Measurements from ENCODE around the gene TRIL. TPM values are rescaled to one million over a fixed set of nuclear protein-coding genes. Genes with fewer than 3 reads are reported as not detected.
A peak's percentile ranks its signal among the peaks of the same experiment; 100 is the strongest.

The TRIL gene
- total and polyA plus RNA-seq, 4 donors: 0.13 to 7.0 (median 0.79) TPM

DNA sequence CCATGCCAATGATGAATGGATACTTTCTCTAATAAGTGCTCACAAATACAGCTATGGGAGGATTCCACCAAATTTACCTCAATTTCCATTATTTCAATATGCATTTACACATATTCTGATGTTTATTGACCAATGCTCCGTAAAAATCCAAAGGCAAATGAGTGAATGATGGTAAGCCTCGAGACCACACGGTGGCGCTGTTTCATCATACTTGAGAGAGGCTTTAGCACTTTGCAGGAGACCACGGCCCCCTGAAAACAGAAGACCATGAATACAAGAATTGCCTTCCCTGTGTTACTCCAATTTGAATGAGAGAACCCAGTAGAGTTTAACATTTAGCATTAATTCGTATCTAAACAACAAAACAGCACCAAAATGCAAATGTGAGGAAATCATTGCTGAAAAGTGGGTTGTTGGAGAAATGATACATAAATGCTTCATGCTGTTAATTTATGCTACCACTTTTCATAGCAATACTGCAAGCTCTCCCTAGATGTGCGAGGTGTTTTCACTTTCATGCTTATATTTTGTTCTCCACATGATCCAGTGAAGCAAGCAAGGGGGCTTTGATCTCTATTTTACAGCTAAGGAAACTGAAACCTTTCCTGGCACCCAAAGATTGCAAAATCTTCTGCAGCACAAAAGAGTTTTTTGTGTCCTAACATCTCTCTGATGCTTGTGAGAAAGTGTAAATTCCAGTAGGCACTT is 35.4 kb downstream of the TRIL start:
- Histone ChIP-seq H3K36me3 (ENCODE audit: control insufficient read depth in 1 of 2, insufficient read depth in 2 of 2, low read length in 1 of 2) (no peaks in the 10 kb centered on the region), H3K27ac (ENCODE audit: low read depth in 1 of 2, low read length in 2 of 2) (no peak overlapping the region), H3K9me3 (ENCODE audit: control insufficient read depth, low read length) (no peaks in the 10 kb centered on the region), H3K4me1 (ENCODE audit: control insufficient read depth in 1 of 2, insufficient read depth in 2 of 2, low read length in 2 of 2) (no peaks in the 10 kb centered on the region), H3K4me3 (ENCODE audit: low read length in 2 of 2) (no peak overlapping the region), H3K27me3 (ENCODE audit: control insufficient read depth in 1 of 2, insufficient read depth in 2 of 2, low read length in 1 of 2) (no peaks in the 10 kb centered on the region)
- DNase-seq (peak; percentile 70 to 88), ATAC-seq (ENCODE audit: low FRiP score) (peak; percentile 83)
- intact Hi-C loops (cut with DNase I): loop anchor here in 1 of 2 donors (2.0 kb wide), 1 partner anchor 184 kb away; no protein-coding TSS in a partner anchor
- 7 to 8% methylated on average over 7 of the region's 7 CpGs for WGBS, 2 donors

DNA sequence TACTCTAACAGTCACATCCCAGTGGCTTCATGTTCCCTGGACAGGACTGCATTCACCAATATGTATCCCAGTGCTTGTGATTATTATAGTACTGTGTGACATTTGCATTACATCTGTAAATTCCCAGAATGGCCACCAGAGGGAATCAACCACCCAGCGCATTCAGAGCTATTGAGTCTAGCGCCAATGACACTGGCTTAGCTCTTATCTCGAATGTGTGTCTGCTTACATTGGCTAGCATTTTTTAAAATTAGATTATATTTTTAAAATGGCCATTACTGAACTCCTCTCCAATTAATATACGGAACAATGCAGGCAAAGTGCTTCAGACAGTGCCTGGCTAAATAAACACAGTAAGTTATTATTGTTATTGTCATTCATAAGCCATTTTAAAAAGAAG is 36.3 kb downstream of the TRIL start:
- intact Hi-C loops (cut with DNase I): loop anchor here (2.0 kb wide), 2 partner anchors 185 to 487 kb away; no protein-coding TSS in a partner anchor
- no peak for DNase-seq
- H3K4me1 ChIP-seq (ENCODE audit: control insufficient read depth in 1 of 2, insufficient read depth in 2 of 2, low read length in 2 of 2): no peaks in the 10 kb centered on the region

DNA sequence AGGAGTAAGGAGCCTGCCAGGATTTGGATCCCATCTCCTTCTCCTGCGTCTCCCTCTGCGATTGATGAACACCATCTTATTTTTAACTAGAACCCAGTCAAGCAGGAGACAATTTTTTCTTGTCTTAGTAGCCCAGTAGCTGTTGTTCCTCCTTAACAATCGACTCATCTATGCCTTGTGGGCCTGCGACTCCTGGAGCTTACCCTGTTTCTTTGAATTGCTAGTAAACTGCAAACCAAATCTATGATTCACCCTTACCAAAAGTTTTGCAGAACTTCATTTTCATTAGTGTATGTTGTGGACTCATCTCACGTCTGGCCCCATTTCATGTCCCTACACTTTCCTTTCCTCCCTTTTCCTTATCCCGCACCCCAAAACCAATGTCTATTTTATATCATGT is 37.7 kb downstream of the TRIL start:
- Histone ChIP-seq H3K4me3 (ENCODE audit: low read length in 2 of 2) (no peak overlapping the region), H3K4me1 (ENCODE audit: control insufficient read depth in 1 of 2, insufficient read depth in 2 of 2, low read length in 2 of 2) (no peaks in the 10 kb centered on the region), H3K27me3 (ENCODE audit: control insufficient read depth in 1 of 2, insufficient read depth in 2 of 2, low read length in 1 of 2) (no peaks in the 10 kb centered on the region), H3K36me3 (ENCODE audit: control insufficient read depth in 1 of 2, insufficient read depth in 2 of 2, low read length in 1 of 2) (no peaks in the 10 kb centered on the region), H3K9me3 (ENCODE audit: control insufficient read depth, low read length) (no peaks in the 10 kb centered on the region), H3K27ac (ENCODE audit: low read depth in 1 of 2, low read length in 2 of 2) (no peak overlapping the region)
- ATAC-seq (ENCODE audit: low FRiP score) (no peak), DNase-seq (no peak)
- 91 to 92% methylated on average over 6 of the region's 6 CpGs for WGBS, 2 donors
- intact Hi-C loops (cut with DNase I): loop anchor here in 1 of 2 donors (2.0 kb wide), 1 partner anchor 488 kb away; no protein-coding TSS in a partner anchor

More for the DNA sequence above, 36.3 kb downstream of the TRIL start:
- no peak overlapping the region for H3K4me3 ChIP-seq (ENCODE audit: low read length in 2 of 2)
- H3K36me3 ChIP-seq (ENCODE audit: control insufficient read depth in 1 of 2, insufficient read depth in 2 of 2, low read length in 1 of 2): no peaks in the 10 kb centered on the region
- H3K27ac ChIP-seq (ENCODE audit: low read depth in 1 of 2, low read length in 2 of 2): no peak overlapping the region
- no peaks in the 10 kb centered on the region for H3K9me3 ChIP-seq (ENCODE audit: control insufficient read depth, low read length)
- WGBS, 2 donors: 1 to 3% methylated on average over 4 of the region's 4 CpGs
- no peaks in the 10 kb centered on the region for H3K27me3 ChIP-seq (ENCODE audit: control insufficient read depth in 1 of 2, insufficient read depth in 2 of 2, low read length in 1 of 2)
- ATAC-seq (ENCODE audit: low FRiP score): peak; percentile 91

DNA sequence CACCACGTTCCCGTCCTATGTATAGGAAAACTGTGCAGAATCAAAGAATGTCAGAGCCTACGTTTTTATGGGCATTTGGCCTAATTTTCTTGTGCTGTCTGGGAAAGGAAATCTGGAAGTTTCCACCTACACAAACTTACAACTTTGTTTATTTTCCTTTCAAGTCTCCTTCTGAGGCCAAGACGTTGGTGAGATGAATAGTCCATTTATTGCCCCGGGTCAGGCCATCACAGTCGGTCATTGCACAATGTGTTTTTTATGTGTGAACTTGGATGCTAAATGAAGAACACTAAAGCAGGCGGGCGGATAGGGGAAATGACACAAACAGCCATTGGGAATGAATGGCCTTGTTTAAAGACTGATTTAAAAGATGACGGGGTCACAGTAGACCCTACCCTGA is 38.6 kb downstream of the TRIL start:
- ATAC-seq (ENCODE audit: low FRiP score) (no peak), DNase-seq (no peak)
- Histone ChIP-seq H3K36me3 (ENCODE audit: control insufficient read depth in 1 of 2, insufficient read depth in 2 of 2, low read length in 1 of 2) (no peaks in the 10 kb centered on the region), H3K27me3 (ENCODE audit: control insufficient read depth in 1 of 2, insufficient read depth in 2 of 2, low read length in 1 of 2) (no peaks in the 10 kb centered on the region), H3K4me3 (ENCODE audit: low read length in 2 of 2) (no peak overlapping the region), H3K4me1 (ENCODE audit: control insufficient read depth in 1 of 2, insufficient read depth in 2 of 2, low read length in 2 of 2) (no peaks in the 10 kb centered on the region), H3K27ac (ENCODE audit: low read depth in 1 of 2, low read length in 2 of 2) (no peak overlapping the region), H3K9me3 (ENCODE audit: control insufficient read depth, low read length) (no peaks in the 10 kb centered on the region)
- WGBS, 2 donors: 48 to 51% methylated on average over 9 of the region's 9 CpGs
- intact Hi-C loops (cut with DNase I): no loop called here

DNA sequence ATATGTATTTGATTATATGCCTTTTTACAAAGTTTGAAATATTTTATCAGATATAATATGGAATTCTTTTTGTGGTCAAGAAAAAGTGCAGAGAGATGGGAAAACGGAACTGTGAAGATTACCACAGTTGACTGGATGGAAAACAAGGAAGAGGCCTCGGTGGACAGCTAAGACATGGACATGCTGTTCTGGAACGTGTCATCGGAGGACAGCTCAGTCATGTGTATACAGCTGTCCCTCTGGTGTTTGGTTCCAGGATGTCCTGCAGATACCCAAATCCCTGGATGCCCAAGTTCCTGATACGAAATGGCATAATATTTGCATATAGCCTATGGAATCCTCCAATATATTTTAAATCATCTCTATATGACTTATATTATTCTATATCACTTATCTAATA is 49.4 kb downstream of the TRIL start:
- no peak for ATAC-seq (ENCODE audit: low FRiP score)
- no peak for DNase-seq
- Histone ChIP-seq H3K9me3 (ENCODE audit: control insufficient read depth, low read length) (peaks cover 1% of the 10 kb centered on the region), H3K36me3 (ENCODE audit: control insufficient read depth in 1 of 2, insufficient read depth in 2 of 2, low read length in 1 of 2) (no peaks in the 10 kb centered on the region), H3K27ac (ENCODE audit: low read depth in 1 of 2, low read length in 2 of 2) (no peak overlapping the region), H3K27me3 (ENCODE audit: control insufficient read depth in 1 of 2, insufficient read depth in 2 of 2, low read length in 1 of 2) (no peaks in the 10 kb centered on the region), H3K4me3 (ENCODE audit: low read length in 2 of 2) (no peak overlapping the region), H3K4me1 (ENCODE audit: control insufficient read depth in 1 of 2, insufficient read depth in 2 of 2, low read length in 2 of 2) (no peaks in the 10 kb centered on the region)
- 82 to 83% methylated on average over 5 of the region's 5 CpGs for WGBS, 2 donors
- intact Hi-C loops (cut with DNase I): no loop called here

DNA sequence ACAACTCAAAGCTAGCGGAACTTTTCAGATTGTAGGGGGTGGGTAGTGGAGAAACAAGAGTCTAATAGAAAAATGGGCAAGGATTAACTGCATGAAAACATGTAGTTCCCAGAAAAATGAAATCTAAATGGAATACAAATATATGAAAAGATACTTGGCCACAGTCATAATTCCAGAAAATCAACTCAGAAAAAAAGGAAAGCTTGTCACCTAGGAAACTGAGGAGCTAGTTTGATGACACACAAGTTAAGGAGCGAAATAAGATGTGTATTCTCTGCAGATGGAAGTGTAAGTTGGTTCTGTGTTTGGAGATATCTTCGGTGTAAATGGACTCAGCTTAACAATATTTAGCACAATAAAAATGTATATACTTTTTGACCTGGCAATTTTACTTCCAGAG is 52.7 kb downstream of the TRIL start:
- intact Hi-C loops (cut with DNase I): no loop called here
- no peaks in the 10 kb centered on the region for H3K36me3 ChIP-seq (ENCODE audit: control insufficient read depth in 1 of 2, insufficient read depth in 2 of 2, low read length in 1 of 2)
- ATAC-seq (ENCODE audit: low FRiP score) (no peak), DNase-seq (no peak)
- no peak overlapping the region for H3K27ac ChIP-seq (ENCODE audit: low read depth in 1 of 2, low read length in 2 of 2)
- WGBS, 2 donors: 96 to 98% methylated on average over 3 of the region's 3 CpGs
- H3K9me3 ChIP-seq (ENCODE audit: control insufficient read depth, low read length): no peaks in the 10 kb centered on the region
- H3K27me3 ChIP-seq (ENCODE audit: control insufficient read depth in 1 of 2, insufficient read depth in 2 of 2, low read length in 1 of 2): no peaks in the 10 kb centered on the region
- no peak overlapping the region for H3K4me3 ChIP-seq (ENCODE audit: low read length in 2 of 2)
- no peaks in the 10 kb centered on the region for H3K4me1 ChIP-seq (ENCODE audit: control insufficient read depth in 1 of 2, insufficient read depth in 2 of 2, low read length in 2 of 2)

DNA sequence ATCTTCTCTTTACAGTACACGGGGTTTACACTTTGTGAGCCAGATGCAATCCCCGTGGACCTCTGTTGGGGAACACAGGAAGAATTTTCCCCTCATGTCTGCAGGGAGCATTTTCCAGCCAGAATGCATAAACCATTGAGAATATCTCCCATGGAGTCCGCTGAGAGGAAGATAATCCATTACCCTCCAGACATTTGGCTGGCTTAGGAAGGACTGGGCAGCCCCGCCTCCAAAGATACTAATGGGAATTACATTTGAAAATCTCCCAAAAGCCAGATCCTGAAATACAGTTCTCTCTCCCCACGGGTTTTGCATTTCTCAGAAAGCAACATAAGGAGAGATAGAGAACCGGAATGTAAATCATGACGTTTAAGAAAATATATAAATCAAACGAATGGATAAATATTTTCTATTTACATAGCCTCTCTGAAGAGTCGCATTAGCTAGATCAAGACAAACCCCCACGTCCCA is 53.5 kb downstream of the TRIL start:
- Histone ChIP-seq H3K27me3 (ENCODE audit: control insufficient read depth in 1 of 2, insufficient read depth in 2 of 2, low read length in 1 of 2) (peaks cover 0 to 2% of the 10 kb centered on the region in 2 donors), H3K9me3 (ENCODE audit: control insufficient read depth, low read length) (no peaks in the 10 kb centered on the region), H3K36me3 (ENCODE audit: control insufficient read depth in 1 of 2, insufficient read depth in 2 of 2, low read length in 1 of 2) (no peaks in the 10 kb centered on the region), H3K4me1 (ENCODE audit: control insufficient read depth in 1 of 2, insufficient read depth in 2 of 2, low read length in 2 of 2) (no peaks in the 10 kb centered on the region), H3K27ac (ENCODE audit: low read depth in 1 of 2, low read length in 2 of 2) (no peak overlapping the region), H3K4me3 (ENCODE audit: low read length in 2 of 2) (no peak overlapping the region)
- ATAC-seq (ENCODE audit: low FRiP score): peak; percentile 68
- DNase-seq: no peak
- intact Hi-C loops (cut with DNase I): no loop called here
- WGBS, 2 donors: 13 to 20% methylated on average over 10 of the region's 10 CpGs

DNA sequence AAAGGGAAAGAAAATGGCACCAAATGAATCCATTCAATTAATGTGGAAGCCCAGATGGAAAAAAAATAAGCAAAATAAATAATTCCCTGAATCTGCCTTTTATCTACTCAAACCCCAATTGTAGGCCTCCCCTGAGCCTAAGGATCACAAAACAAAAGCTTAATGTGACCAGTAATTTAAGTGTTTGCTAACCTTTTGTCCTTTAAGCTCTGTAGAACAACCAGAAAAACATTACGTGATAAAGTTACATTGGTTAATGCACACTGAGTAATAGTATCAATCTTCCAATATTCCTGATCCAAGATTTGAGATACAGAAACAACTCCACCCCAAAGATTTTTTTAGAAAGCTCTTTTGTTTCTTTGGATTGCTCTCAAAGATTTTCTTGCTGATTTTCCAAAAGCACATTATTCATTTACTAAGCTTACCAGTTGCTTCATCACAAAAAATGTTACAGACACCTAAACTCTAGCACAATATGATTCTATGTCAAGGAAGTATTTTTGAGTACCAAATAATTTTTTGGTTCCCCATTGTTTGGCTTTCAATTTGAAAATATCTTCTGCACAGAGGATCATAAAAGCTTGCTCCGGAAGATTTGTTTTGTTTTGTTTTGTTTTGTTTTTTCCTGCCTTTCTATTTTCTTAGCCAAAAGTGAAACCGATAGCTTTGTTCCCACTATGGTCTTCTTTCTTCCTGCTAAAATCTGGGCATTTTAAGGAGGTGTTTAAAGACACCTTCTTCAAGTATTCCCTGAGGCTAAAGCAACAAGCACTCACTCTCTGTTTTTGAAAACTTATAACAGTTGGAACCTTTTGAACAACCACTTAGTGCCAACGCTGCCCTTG is 54.2 kb downstream of the TRIL start:
- peak; percentile 60 for ATAC-seq (ENCODE audit: low FRiP score)
- Histone ChIP-seq H3K27me3 (ENCODE audit: control insufficient read depth in 1 of 2, insufficient read depth in 2 of 2, low read length in 1 of 2) (peaks cover 0 to 2% of the 10 kb centered on the region in 2 donors), H3K27ac (ENCODE audit: low read depth in 1 of 2, low read length in 2 of 2) (no peak overlapping the region), H3K9me3 (ENCODE audit: control insufficient read depth, low read length) (no peaks in the 10 kb centered on the region), H3K4me1 (ENCODE audit: control insufficient read depth in 1 of 2, insufficient read depth in 2 of 2, low read length in 2 of 2) (no peaks in the 10 kb centered on the region), H3K4me3 (ENCODE audit: low read length in 2 of 2) (no peak overlapping the region), H3K36me3 (ENCODE audit: control insufficient read depth in 1 of 2, insufficient read depth in 2 of 2, low read length in 1 of 2) (no peaks in the 10 kb centered on the region)
- WGBS, 2 donors: 37 to 43% methylated on average over 4 of the region's 4 CpGs
- no peak for DNase-seq
- intact Hi-C loops (cut with DNase I): no loop called here

Data from aorta (tissue), 5 donors.